Loucy (cell line): ENCODE data around the gene ZNF185.
A peak's percentile ranks its signal among the peaks of the same experiment; 100 is the strongest.

Experiments
- H2AFZ ChIP-seq: fragments of 200-600 bp; sonication (generic); 2 replicates; pipeline ENCODE4 v1.6.0; 2016; ENCODE audit warnings: antibody characterized with exemption, mild to moderate bottlenecking, low read length, moderate library complexity
- H3F3A ChIP-seq: fragments of 200-600 bp; 2 replicates; pipeline ENCODE4 v1.6.0; 2016; ENCODE audit warnings: antibody characterized with exemption, low read depth, mild to moderate bottlenecking
- H3K27me3 ChIP-seq: fragments of 200-600 bp; sonication (generic); 2 replicates; pipeline ENCODE4 v1.6.1; 2014; ENCODE audit warnings: low read length, mild to moderate bottlenecking; ENCODE audit not compliant: insufficient read depth, poor library complexity, severe bottlenecking
- H3K36me3 ChIP-seq: fragments of 200-600 bp; sonication (generic); 2 replicates; pipeline ENCODE4 v1.6.1; 2016; ENCODE audit warnings: low read length; ENCODE audit not compliant: insufficient read depth
- H3K4me1 ChIP-seq: fragments of 200-600 bp; sonication (generic); 2 replicates; pipeline ENCODE4 v1.5.1; 2014; ENCODE audit warnings: low read length, mild to moderate bottlenecking; ENCODE audit not compliant: insufficient read depth, poor library complexity, severe bottlenecking
- H3K4me2 ChIP-seq: fragments of 200-600 bp; sonication (generic); 2 replicates; pipeline ENCODE4 v1.6.0; 2014; ENCODE audit warnings: antibody characterized with exemption, low read length, low read depth, mild to moderate bottlenecking; ENCODE audit not compliant: poor library complexity, severe bottlenecking
- H3K4me3 ChIP-seq: fragments of 200-600 bp; sonication (generic); 2 replicates; pipeline ENCODE4 v1.5.1; 2014; ENCODE audit warnings: low read length, mild to moderate bottlenecking, mixed read lengths; ENCODE audit not compliant: poor library complexity, severe bottlenecking
- H3K79me2 ChIP-seq: fragments of 200-600 bp; sonication (generic); 2 replicates; pipeline ENCODE4 v1.6.1; 2014; ENCODE audit warnings: low read length; ENCODE audit not compliant: insufficient read depth
- H3K9ac ChIP-seq: fragments of 200-600 bp; sonication (generic); 2 replicates; pipeline ENCODE4 v1.6.0; 2014; ENCODE audit warnings: mild to moderate bottlenecking, low read depth, low read length, moderate library complexity; ENCODE audit not compliant: poor library complexity, severe bottlenecking
- H3K9me2 ChIP-seq: fragments of 200-600 bp; sonication (generic); replicated peaks from 2 replicates; pipeline ENCODE4 v1.6.1; 2016; ENCODE audit warnings: low read depth, low read length, mixed read lengths
- H3K9me3 ChIP-seq: fragments of 200-600 bp; sonication (generic); 2 replicates; pipeline ENCODE4 v1.6.1; 2014; ENCODE audit warnings: mild to moderate bottlenecking, antibody characterized with exemption, low read length, low read depth; ENCODE audit not compliant: insufficient read depth
- H4K20me1 ChIP-seq: fragments of 200-600 bp; sonication (generic); 2 replicates; pipeline ENCODE4 v1.6.0; 2014; ENCODE audit warnings: antibody characterized with exemption, low read length, mild to moderate bottlenecking; ENCODE audit not compliant: insufficient read depth, poor library complexity, severe bottlenecking
- EZH2phosphoT487 ChIP-seq: fragments of 200-600 bp; IDR thresholded peaks from 2 replicates; pipeline ENCODE4 v1.6.1; 2018; ENCODE audit warnings: antibody characterized with exemption, mild to moderate bottlenecking, moderate library complexity, borderline replicate concordance
- TF ChIP-seq, protein P1 (sequence below): fragments of 200-600 bp; sonication (generic); conservative IDR thresholded peaks from 2 replicates; pipeline ENCODE4 v1.5.1; 2014; ENCODE audit warnings: mild to moderate bottlenecking, antibody characterized with exemption, low read length

ZNF185 gene

DNA sequence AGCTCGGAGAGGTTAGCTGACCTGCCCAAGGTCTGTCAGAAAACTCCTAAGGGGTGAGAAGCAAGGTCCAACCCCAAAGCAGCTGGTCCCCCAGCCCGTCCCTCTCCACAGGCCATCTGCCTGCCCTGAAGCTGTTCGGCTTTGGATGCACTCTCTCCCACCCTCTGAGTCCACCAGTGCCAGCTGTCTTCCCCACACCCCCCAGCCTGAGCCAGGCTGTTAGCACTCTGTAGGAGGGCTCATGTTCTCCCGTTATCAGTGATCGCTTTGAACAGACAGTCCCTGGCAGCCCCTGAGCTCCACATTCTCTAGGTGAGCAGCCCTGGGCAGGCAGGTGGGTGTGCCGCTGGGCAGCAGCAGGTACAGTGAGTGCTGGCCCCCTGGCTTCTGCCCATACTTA, 16.0 kb downstream of the ZNF185 start:
- no peak overlapping the region for H3K4me2 ChIP-seq
- no peaks in the 10 kb centered on the region for H3K9me2 ChIP-seq
- H4K20me1 ChIP-seq, result no peaks in the 10 kb centered on the region
- H2AFZ ChIP-seq, result no peak overlapping the region
- no peaks in the 10 kb centered on the region for H3F3A ChIP-seq
- no peak for TF ChIP-seq EZH2phosphoT487
- TF ChIP-seq, protein P1, sequence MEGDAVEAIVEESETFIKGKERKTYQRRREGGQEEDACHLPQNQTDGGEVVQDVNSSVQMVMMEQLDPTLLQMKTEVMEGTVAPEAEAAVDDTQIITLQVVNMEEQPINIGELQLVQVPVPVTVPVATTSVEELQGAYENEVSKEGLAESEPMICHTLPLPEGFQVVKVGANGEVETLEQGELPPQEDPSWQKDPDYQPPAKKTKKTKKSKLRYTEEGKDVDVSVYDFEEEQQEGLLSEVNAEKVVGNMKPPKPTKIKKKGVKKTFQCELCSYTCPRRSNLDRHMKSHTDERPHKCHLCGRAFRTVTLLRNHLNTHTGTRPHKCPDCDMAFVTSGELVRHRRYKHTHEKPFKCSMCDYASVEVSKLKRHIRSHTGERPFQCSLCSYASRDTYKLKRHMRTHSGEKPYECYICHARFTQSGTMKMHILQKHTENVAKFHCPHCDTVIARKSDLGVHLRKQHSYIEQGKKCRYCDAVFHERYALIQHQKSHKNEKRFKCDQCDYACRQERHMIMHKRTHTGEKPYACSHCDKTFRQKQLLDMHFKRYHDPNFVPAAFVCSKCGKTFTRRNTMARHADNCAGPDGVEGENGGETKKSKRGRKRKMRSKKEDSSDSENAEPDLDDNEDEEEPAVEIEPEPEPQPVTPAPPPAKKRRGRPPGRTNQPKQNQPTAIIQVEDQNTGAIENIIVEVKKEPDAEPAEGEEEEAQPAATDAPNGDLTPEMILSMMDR, result no peak
- no peaks in the 10 kb centered on the region for H3K36me3 ChIP-seq
- H3K79me2 ChIP-seq, result no peaks in the 10 kb centered on the region
- H3K27me3 ChIP-seq, result no peaks in the 10 kb centered on the region
- H3K4me3 ChIP-seq, result no peak overlapping the region
- H3K9ac ChIP-seq, result no peak overlapping the region
- H3K4me1 ChIP-seq, result no peaks in the 10 kb centered on the region
- no peaks in the 10 kb centered on the region for H3K9me3 ChIP-seq

DNA sequence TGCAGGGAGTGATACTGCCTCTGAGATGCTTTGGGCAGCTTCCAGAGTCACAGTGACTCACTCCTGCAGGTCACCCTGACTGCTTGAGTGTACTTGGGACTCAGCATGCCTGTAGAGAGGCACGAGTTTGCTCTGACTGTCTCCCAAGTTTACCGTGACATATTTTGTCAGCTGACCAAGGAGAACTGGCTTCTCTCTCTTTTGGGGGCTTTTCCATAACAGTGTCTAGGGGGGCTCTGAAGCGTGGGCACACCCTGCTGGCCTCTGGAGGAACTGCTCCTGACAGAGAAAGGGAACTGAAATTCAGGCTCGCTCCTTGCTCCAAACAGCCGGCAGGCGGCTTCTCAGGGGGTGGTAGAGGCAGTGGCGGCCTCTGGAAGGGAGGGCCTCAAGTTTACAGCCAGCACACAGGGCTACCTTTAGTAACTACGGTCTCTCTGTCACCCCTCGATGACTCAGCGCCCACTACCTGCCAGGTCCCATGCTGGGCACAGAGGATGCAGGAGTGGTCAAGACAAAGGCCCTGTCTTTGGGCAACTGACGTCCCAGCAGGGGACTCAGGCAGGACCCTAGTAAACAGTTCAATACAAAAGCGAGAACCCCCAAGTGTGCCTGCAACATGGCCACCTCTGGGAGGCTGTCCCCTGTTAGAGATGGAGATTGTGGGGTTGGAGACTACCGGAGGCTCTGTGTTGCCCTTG, 17.8 kb downstream of the ZNF185 start:
- TF ChIP-seq EZH2phosphoT487, result no peak
- TF ChIP-seq, protein P1, result peak; percentile 64
- H2AFZ ChIP-seq, result no peak overlapping the region

DNA sequence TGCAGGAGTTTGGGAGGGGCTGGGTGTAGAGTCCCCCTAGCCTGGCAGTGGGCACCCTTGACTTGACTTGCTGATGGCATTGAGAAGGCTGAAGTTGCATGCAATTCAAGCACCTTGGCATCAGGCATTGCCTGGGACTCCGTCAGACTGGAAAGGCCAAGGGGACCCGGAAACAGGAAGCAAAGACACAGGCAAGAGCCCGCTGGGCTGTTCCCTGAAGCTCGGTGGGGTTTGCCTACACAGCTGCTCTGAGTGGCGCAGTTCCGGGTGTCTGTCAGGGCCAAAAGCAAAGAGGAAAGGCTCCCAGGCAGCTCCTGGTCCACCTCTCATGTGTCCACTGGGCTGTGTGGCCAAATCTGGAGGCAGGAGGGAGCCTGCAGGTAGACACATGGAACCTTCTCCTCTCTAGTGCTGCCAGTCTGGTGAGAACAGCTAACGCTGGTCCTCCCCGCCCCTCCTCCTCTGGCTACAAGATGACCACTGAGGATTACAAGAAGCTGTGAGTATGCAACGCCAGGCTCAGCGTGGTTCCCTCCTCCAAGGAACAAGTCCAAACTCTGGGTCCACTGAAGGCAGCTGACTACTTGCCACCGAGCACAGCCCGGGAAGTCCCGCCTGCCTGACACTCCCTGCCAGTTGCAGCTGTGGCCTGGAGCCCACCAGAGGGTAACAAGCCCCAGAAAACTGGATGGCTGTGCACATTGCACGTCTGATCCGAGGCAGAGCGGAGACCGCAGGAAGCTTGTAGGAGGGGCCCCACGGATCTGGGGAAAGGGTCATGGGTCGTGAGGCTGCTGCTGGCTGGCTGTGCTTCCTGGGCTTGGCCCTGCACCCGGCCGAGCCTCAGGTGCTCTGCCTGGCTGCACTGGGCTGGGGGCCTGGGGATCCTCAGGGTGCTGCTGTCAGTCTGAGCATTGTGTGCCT, 20.1 kb downstream of the ZNF185 start:
- H3K79me2 ChIP-seq, result no peaks in the 10 kb centered on the region
- H3K9me2 ChIP-seq, result no peaks in the 10 kb centered on the region
- H2AFZ ChIP-seq, result no peak overlapping the region
- H3K9me3 ChIP-seq, result no peaks in the 10 kb centered on the region
- H4K20me1 ChIP-seq, result no peaks in the 10 kb centered on the region
- H3K4me1 ChIP-seq, result peaks cover 10% of the 10 kb centered on the region
- H3K4me3 ChIP-seq, result no peak overlapping the region
- no peaks in the 10 kb centered on the region for H3K27me3 ChIP-seq
- TF ChIP-seq EZH2phosphoT487, result no peak
- TF ChIP-seq, protein P1, result no peak
- no peaks in the 10 kb centered on the region for H3K36me3 ChIP-seq
- no peak overlapping the region for H3K9ac ChIP-seq
- no peak overlapping the region for H3K4me2 ChIP-seq
- H3F3A ChIP-seq, result no peaks in the 10 kb centered on the region

More for the DNA sequence above, 17.8 kb downstream of the ZNF185 start:
- no peaks in the 10 kb centered on the region for H3K9me2 ChIP-seq
- H3K4me2 ChIP-seq, result no peak overlapping the region
- no peak overlapping the region for H3K4me3 ChIP-seq
- H3K4me1 ChIP-seq, result no peaks in the 10 kb centered on the region
- H3K36me3 ChIP-seq, result no peaks in the 10 kb centered on the region
- no peaks in the 10 kb centered on the region for H3K9me3 ChIP-seq
- no peaks in the 10 kb centered on the region for H3K79me2 ChIP-seq
- H4K20me1 ChIP-seq, result no peaks in the 10 kb centered on the region
- no peaks in the 10 kb centered on the region for H3K27me3 ChIP-seq
- H3F3A ChIP-seq, result no peaks in the 10 kb centered on the region
- no peak overlapping the region for H3K9ac ChIP-seq
